Endometrial microvascular endothelial cells (primary cell): ENCODE results near the gene MRPS34. TPM values are rescaled to one million over a fixed set of nuclear protein-coding genes. Genes with fewer than 3 reads are reported as not detected.

ENCODE experiments used
- total RNA-seq: library from RNA; depleted of rRNA; stranded (reverse); fragments of >200 nt; gene quantifications from one replicate; pipeline ENCODE4 v1.2.3, GENCODE V29; 2015; ENCODE audit errors: inconsistent ontology term

The MRPS34 gene
- total RNA-seq, 1 donor from 2014 or later = 148 TPM

Other genes starting within 250 kb of the MRPS34 start
- 17.6 TPM for gene TMEM204, start 239.5 kb downstream of the MRPS34 start, total RNA-seq
- 9.6 TPM for gene IFT140, start 161.1 kb downstream of the MRPS34 start, total RNA-seq
- gene CRAMP1, start 160.8 kb downstream of the MRPS34 start, total RNA-seq = 6.1 TPM
- gene JPT2, start 94.9 kb downstream of the MRPS34 start, total RNA-seq = 85.9 TPM
- gene MAPK8IP3, start 66.9 kb downstream of the MRPS34 start, total RNA-seq = 35.8 TPM
- 65.6 TPM for gene NME3, start 1.6 kb downstream of the MRPS34 start, total RNA-seq
- gene EME2, start 324 bp downstream of the MRPS34 start, total RNA-seq = 3.5 TPM
- gene SPSB3, start 9.4 kb upstream of the MRPS34 start, total RNA-seq = 35.5 TPM
- 96.6 TPM for gene NUBP2, start 9.8 kb upstream of the MRPS34 start, total RNA-seq
- not detected for gene IGFALS, start 20.6 kb upstream of the MRPS34 start, total RNA-seq
- gene HAGH, start 53.7 kb upstream of the MRPS34 start, total RNA-seq = 73.6 TPM
- gene FAHD1, start 54.1 kb upstream of the MRPS34 start, total RNA-seq = 71.5 TPM
- gene MEIOB, start 99.0 kb upstream of the MRPS34 start, total RNA-seq = not detected
- gene HS3ST6, start 145.3 kb upstream of the MRPS34 start, total RNA-seq = not detected
- 11.2 TPM for gene MSRB1, start 170.1 kb upstream of the MRPS34 start, total RNA-seq
- not detected for gene RPL3L, start 181.6 kb upstream of the MRPS34 start, total RNA-seq
- gene NDUFB10, start 186.4 kb upstream of the MRPS34 start, total RNA-seq = 270 TPM
- 2,988 TPM for gene RPS2, start 191.7 kb upstream of the MRPS34 start, total RNA-seq
- gene RNF151, start 193.7 kb upstream of the MRPS34 start, total RNA-seq = not detected
- gene TBL3, start 198.9 kb upstream of the MRPS34 start, total RNA-seq = 79.9 TPM
- 0.09 TPM for gene NOXO1, start 208.3 kb upstream of the MRPS34 start, total RNA-seq
- gene GFER, start 211.1 kb upstream of the MRPS34 start, total RNA-seq = 17.2 TPM
- not detected for gene SYNGR3, start 216.8 kb upstream of the MRPS34 start, total RNA-seq
- gene ZNF598, start 236.7 kb upstream of the MRPS34 start, total RNA-seq = 50.6 TPM
- not detected for gene NPW, start 246.7 kb upstream of the MRPS34 start, total RNA-seq